ENCODE results near the gene GAN.
"Not testable (repeated sequence)": the region's sequence is repeated elsewhere in the genome, so short reads cannot be mapped to it uniquely, and the experiment has no call there.

Gene GAN

DNA sequence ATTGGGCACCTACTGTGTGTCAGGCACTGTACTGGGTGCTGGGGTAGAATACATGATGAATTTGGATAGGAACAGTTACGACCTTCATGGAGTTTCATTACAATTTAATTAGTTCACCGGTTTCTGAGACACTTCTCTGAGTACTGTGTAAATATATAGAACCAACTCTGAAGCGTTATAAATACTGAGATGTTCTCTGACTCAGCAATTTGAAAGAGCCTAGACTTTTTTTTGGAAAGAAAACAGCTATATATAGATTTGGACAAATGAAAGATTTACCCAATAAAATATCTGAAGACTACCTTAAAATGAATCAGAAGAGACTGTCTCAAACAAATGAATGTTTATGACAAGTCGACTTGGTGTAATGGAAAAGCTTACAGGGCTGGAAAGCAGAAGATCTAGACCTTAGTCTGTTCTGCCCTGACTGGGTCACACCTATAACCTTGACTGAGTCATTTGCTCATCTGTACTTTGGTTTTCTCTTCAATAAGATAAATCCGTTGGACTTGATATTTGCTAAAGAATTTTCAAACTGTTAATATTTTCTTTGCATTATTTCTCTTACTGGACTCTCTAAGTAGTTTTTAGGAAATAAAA is 4.6 kb upstream of the GAN start:
- no peak for DNase-seq (ENCODE audit: low read depth)

DNA sequence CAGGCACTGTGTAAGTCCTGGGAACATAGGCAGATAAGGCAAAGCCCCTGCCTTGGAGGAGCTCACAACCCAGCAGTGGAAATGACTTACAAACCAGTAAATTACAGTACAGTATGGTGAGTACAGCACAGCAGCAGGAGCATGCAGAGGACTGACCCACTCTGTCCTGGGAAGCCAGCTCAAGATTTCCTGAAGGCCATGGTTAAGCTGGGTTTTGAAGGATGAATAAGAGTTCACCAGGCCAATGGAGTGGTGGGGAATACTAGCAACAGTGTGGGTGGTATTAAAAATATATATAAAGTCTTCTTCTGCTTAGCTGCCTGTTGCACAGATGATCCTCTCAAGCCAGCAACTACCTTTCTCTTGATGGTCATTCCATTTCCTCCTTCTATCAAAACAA is 3.0 kb upstream of the GAN start:
- DNase-seq (ENCODE audit: low read depth): no peak

DNA sequence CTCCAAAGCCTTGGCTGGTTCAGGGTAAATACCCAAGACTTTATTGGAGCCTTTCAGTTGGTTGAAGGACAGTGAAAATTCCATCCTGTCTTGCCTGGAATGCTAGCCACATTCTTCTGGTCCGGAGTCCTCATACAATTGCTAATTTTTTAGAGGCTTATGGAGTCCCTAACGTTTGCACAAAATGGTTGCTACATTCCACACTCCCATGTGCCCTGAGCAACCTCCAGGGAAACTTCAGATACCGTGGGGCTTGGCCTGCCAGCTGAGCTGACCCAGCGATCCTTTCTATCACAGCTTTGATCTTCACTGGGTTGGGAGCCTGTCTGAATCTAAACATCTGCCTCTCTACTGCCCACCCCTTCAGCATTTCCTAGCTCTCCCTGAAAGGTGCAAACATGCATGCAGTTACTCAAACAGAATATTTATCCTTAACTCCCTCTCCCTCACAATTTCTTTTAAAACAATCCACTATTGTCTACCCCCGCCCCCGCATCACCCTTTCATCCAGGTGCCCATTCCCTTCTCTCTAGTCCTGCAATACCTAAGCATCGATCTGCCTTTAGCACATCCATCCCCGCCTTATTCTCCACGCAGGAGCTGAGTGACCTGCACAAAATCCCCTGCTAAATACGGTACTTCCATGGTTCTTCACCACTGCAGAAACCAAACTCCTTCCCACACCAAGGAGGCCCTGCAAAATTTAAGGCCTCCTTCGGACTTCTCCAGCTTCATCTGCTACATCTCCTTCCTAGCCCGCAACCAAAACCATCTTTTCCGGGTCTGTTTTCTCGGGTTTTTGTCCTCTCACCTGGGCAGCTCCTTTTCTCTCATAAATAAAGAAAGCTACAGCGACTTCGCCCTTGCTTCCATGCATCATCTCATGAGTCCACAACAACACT is 810 bp upstream of the GAN start:
- DNase-seq (ENCODE audit: low read depth): no peak

- peak; percentile 28 for DNase-seq (ENCODE audit: low read depth)
Measured at GRCh38 chr16:81315271-81316175, 761 bp downstream of the GAN start.

DNA sequence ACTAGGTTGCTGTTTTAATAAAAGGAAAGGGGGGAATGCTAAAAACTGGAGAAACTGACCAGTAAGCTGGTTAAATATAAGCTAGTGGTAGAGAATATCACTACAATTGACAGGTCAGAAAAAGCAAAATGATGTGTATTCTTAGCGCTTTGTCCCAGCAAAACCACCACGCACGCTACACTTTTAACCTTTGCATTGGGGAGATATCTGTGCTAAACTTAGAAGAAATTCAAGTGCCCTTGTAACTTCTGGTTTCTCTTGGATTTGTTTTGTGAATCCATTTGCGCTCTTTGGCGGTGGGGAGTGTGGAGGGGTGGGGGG is 1.4 kb downstream of the GAN start:
- DNase-seq (ENCODE audit: low read depth): no peak

- DNase-seq (ENCODE audit: low read depth): no peak
Measured at GRCh38 chr16:81318711-81319110, 3.9 kb downstream of the GAN start.

DNA sequence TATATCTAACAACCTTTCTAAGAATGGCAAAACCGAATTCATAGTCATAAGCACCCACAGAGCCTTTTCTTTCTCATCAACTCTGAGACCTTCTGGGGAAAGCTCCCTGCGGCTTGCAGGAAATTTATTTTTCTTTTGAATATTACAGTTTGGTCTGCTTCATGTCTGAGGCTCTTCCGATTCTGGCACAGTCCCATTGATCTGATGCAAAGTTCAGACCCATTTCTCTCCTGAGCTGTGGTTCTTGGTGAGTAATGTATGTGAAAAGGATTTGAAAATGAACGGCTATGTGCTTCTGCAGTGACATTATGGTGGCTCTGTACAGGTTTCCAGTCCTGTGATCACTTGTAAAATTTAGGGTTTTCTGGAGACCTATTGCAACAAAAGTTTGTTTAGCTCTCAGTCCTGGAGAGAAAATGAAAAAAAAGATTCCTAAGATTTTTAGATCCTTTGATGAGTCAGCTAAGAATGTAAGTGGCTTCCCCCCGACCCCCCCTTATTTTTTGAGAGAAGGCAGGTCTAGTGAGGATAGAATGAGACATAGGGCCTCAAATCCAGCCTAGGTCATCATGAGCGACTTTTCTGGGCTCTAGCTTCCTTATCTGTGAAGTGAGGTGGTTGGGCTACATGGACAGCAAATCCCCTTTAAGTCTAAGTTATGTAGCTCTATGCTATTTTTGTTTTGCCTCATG is 4.6 kb downstream of the GAN start:
- DNase-seq (ENCODE audit: low read depth): peak; percentile 22

DNA sequence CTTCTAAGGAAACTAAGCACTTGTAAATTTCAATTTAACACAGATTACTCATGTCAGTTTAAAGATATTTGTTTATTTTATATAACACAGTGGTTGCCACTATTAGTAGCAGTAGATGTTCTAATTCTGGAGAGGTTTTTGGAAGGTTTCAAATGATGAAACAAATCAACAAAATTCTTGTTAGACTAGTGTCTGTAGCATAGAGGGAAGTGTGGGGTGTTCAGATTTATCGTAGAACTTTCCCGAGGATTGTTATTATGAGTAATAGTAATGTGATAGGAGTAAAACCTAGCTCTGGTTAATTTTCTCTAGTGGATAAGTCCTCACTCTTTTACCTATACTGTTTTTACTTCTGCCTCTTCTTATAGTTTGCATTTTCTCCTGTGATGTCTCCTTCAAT is 6.3 kb downstream of the GAN start:
- no peak for DNase-seq (ENCODE audit: low read depth)

DNA sequence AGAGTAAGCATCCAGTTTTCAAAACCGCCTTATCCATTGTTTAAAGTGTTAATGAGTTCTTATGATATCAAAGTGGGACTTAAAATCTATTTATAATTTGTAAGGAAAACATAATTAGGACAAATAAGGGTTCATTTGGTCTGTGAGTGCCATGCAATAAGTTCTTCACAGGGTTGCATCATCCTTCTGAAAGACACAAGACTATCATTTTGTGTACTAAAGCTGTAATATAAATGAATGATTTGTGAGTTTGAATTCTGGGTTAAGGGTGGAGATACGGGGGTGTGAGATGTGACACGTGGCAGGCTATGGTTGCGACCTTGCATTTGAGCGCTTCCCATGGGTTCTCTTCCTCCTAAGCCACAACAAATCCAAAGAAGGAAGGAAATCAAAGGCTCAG is 6.8 kb downstream of the GAN start:
- DNase-seq (ENCODE audit: low read depth): no peak

DNA sequence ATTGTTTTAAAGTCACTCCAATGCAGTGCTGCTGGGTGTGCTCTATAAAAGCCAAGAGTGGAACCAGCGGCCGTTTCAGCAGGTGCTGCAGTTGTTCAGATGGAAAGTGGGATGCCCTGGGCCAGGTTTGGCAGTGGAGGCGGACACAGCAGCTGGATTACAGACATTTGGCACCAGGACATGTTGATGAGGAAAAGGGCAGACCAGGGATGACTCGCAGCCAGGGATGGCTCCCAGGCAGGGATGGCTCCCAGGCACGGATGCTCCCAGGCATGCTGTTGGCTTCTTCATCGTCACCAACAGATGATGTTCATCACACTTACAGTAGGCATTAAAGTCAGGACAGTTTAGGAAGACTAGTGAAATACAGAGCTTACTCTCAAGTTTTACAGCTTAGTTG is 10.0 kb downstream of the GAN start:
- DNase-seq (ENCODE audit: low read depth): no peak

DNA sequence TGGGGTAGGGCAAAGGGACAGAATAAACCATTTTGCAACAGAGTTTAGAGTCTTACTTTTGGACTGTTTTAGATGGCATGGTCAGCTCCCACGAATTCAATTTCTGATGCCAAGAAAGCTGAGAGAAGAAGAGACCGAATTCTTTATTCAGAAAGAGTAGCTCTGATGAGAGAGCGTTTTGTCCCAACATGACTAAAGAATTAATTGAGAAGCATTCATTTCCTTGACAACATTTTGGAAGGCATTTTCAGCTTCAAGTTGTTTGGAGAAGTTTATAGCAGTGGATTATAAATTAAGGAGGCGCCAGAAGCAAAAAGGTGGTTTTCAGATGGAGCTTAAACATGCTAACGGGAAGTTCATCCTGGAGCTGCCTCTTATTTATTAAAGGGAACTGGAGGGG is 12.2 kb downstream of the GAN start:
- DNase-seq (ENCODE audit: low read depth): no peak

GRCh38 chr16:81327447-81328196 is 12.9 kb downstream of the GAN start:
- DNase-seq (ENCODE audit: low read depth): no peak

GRCh38 chr16:81329947-81330346 is 15.2 kb downstream of the GAN start:
- no peak for DNase-seq (ENCODE audit: low read depth)

DNA sequence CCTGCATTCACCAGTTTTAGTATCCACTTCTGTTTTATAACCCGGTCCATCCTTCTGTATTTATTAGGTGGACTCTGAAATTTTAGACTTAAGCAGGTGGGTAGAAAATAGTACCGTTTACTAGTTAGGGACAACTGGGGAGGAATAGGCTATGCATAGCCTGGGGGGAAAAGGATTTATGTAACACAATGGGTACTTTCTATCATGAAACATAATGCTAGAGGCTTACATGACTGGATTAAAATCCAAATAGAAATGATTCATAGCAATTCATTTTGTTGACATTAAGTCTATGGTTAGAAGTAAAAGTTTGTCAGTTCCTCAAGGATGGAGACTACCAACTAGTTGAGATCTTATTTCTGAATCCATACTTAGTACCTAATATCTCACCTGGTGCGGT is 18.6 kb downstream of the GAN start:
- DNase-seq (ENCODE audit: low read depth): no peak

DNA sequence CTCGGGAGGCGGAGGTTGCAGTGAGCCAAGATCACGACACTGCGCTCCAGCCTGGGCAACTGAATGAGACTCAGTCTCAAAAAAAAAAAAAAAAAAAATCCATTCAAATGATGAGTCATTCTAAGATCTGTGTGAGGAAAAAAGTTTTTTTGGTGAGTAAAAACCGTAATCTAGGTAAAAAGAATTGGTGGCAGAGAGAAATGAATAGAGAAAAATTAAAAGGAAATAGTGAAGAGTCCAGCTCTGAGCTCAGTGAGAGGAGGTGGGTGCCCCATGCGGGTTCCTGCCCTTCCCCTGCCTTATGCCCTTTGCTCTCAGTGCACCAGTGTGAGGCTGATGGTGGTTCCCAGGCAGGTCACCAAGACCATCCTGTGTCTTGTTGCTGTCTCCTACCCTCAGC is 20.9 kb downstream of the GAN start:
- DNase-seq (ENCODE audit: low read depth): no peak

GRCh38 chr16:81337097-81337496 is 22.3 kb downstream of the GAN start:
- no peak for DNase-seq (ENCODE audit: low read depth)

- DNase-seq (ENCODE audit: low read depth): not testable (repeated sequence)
Measured at GRCh38 chr16:81345172-81345571, 30.4 kb downstream of the GAN start.

DNA sequence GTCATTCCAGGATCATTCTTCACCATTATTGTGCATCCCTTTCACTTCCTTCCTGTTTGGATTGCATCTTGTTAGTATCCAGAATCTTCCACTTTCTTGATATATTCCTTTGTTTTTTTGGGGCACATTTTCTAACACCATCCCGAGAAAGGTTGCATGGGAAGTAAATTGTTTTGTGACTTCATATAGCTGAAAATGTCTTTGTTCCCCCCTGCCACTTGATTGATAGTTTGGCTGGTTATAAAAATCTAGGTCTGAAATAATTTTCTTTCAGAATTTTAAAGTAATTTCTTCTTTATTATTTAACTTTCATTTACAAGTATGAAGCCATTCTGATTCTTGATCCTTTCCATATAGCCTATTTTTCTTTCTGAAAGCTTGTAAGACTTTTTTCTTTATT is 32.7 kb downstream of the GAN start:
- no peak for DNase-seq (ENCODE audit: low read depth)

- no peak for DNase-seq (ENCODE audit: low read depth)
Measured at GRCh38 chr16:81349608-81350305, 35.0 kb downstream of the GAN start.

DNA sequence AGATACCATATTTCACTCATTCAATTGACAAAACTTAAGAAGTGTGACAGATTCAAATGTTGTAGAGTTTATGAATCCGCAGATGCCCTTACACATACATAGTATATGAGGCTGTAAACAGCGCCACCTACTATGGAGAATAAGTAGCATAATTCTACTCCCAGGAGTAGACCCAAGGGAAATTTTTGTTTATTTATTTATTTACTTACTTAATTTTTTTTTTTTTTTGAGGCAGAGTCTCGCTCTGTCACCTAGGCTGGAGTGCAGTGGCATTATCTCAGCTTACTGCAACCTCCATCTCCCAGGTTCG is 35.5 kb downstream of the GAN start:
- DNase-seq (ENCODE audit: low read depth): no peak

DNA sequence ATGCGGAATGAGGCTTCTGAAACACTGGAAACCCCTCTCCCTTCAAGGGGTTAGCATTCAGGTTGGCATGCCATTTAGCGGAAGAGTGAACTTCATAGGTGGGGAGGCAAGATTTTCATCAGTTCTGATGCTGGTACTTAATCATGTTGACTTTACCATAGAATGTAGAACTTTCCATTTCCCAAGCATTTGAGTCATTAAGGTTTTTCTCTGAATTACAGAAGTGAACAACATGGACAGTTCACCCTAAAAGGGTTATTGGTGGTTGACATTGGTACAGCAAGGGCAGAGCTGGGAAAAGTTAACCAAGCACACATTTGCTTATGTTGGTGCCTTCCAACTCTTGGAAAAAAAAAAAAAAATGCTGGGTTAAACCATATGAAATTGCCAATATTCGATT is 39.1 kb downstream of the GAN start:
- DNase-seq (ENCODE audit: low read depth): no peak
